CD4-positive, alpha-beta T cell (primary cell): ENCODE data around the gene EPS15. TPM values are rescaled to one million over a fixed set of nuclear protein-coding genes. Genes with fewer than 3 reads are reported as not detected.
"Not testable (repeated sequence)": the region's sequence is repeated elsewhere in the genome, so short reads cannot be mapped to it uniquely, and the experiment has no call there.

Source experiments
- ATAC-seq: fragments of 200-7000 bp; cut with Tn5 transposase; one replicate; pipeline ENCODE4 v1.10.0; 2022; ENCODE audit warnings: mild to moderate bottlenecking; ENCODE audit not compliant: poor library complexity
- CTCF ChIA-PET: fragments of 350-600 bp; sonication (Branson Sonifier 250); formaldehyde crosslinking; loops from one replicate; lab custom pipeline; 2021; ENCODE audit warnings: antibody characterized with exemption, inconsistent platforms; lab: Charles Lee
- POLR2A ChIA-PET: fragments of 350-600 bp; sonication (Branson Sonifier 250); formaldehyde crosslinking; loops from one replicate; lab custom pipeline; 2021; ENCODE audit warnings: antibody characterized with exemption, inconsistent platforms; lab: Charles Lee
- DNase-seq, 14 experiments: peaks; one replicate each; pipeline ENCODE4 v3.0.0-alpha.2; 2013 to 2020; ENCODE audit warnings: mixed read lengths in 2 of 14
- H3K27ac ChIP-seq, 2 donors: one replicate each; pipeline versions ENCODE4 v1.5.1 to v1.7.0; 2013; ENCODE audit warnings: low read length in 2 of 2, low read depth in 1 of 2, mild to moderate bottlenecking in 1 of 2
- H3K27me3 ChIP-seq, 2 experiments: 1 replicate in 1 of 2; 2 replicates in 1 of 2; pipeline versions ENCODE4 v1.6.1 to v1.7.0; 2013; ENCODE audit warnings: low read length in 2 of 2, control low read depth in 1 of 2, mild to moderate bottlenecking in 1 of 2, moderate library complexity in 1 of 2; ENCODE audit not compliant: insufficient read depth in 2 of 2, control insufficient read depth in 1 of 2
- H3K36me3 ChIP-seq: one replicate; pipeline ENCODE4 v1.6.1; 2013; ENCODE audit warnings: low read length, control low read depth; ENCODE audit not compliant: insufficient read depth
- H3K4me1 ChIP-seq: one replicate; pipeline ENCODE4 v1.6.1; 2013; ENCODE audit warnings: low read length, control low read depth; ENCODE audit not compliant: insufficient read depth
- H3K4me3 ChIP-seq: one replicate; pipeline ENCODE4 v1.5.1; 2013; ENCODE audit warnings: mild to moderate bottlenecking, low read length, moderate library complexity
- H3K9me3 ChIP-seq, 2 experiments: 1 replicate in 1 of 2; 2 replicates in 1 of 2; pipeline versions ENCODE4 v1.6.1 to v1.7.0; 2013; ENCODE audit warnings: low read length in 2 of 2, mild to moderate bottlenecking in 2 of 2, control low read depth in 1 of 2, moderate library complexity in 1 of 2; ENCODE audit not compliant: control insufficient read depth in 1 of 2, insufficient read depth in 1 of 2
- H3K27ac Mint-ChIP-seq: one replicate; pipeline ENCODE4 v1.8.0; 2020; ENCODE audit warnings: mixed read lengths
- H3K27me3 Mint-ChIP-seq: one replicate; pipeline ENCODE4 v1.8.0; 2021; ENCODE audit warnings: mixed read lengths
- H3K36me3 Mint-ChIP-seq: one replicate; pipeline ENCODE4 v1.8.0; 2021; ENCODE audit warnings: low read depth, mixed read lengths
- H3K4me1 Mint-ChIP-seq: one replicate; pipeline ENCODE4 v1.8.0; 2021; ENCODE audit warnings: low read depth, mixed read lengths
- H3K4me3 Mint-ChIP-seq: one replicate; pipeline ENCODE4 v1.8.0; 2020; ENCODE audit warnings: mild to moderate bottlenecking, mixed read lengths
- H3K9me3 Mint-ChIP-seq: one replicate; pipeline ENCODE4 v1.8.0; 2020; ENCODE audit warnings: mixed read lengths
- CTCF ChIP-seq: fragments of 200-600 bp; IDR thresholded peaks from one replicate; pipeline ENCODE4 v1.8.0; 2022; ENCODE audit warnings: antibody characterized with exemption, mild to moderate bottlenecking
- intact Hi-C, 2 experiments: fragments of 100-400 bp; cut with DNase I in 1 of 2; cut with micrococcal nuclease in 1 of 2; formaldehyde crosslinking; loops; one replicate each; pipeline versions ENCODE4 v1.15.1 to v1.9.0; 2023 to 2025; cut with DNase I, micrococcal nuclease
- total RNA-seq, 174 experiments: library from RNA in 2 of 174; stranded (reverse) in 2 of 174; gene quantifications; one replicate each; pipeline ENCODE4 v1.2.3 and lab custom pipeline; 2021 to 2026

Gene EPS15
- total RNA-seq, 2 experiments from 2014 or later: 44.5 to 47.9 TPM

GRCh38 chr1:51439053-51439452, 80.0 kb downstream of the EPS15 start:
- Mint-ChIP-seq H3K4me3 (no peak overlapping the region), H3K27me3 (no peaks in the 10 kb centered on the region), H3K27ac (no peak overlapping the region), H3K36me3 (peaks cover 81% of the 10 kb centered on the region), H3K9me3 (no peaks in the 10 kb centered on the region), H3K4me1 (peaks cover 34% of the 10 kb centered on the region)
- no peak overlapping the region for H3K27ac ChIP-seq
- no peaks in the 10 kb centered on the region for H3K27me3 ChIP-seq
- ChIA-PET POLR2A (no interaction called here), CTCF (interaction anchor here (0.6 kb wide), 1 partner anchor 210 kb away, joined by 3 read pairs; no protein-coding TSS in a partner anchor)
- DNase-seq (no peak), ATAC-seq (no peak)
- H3K4me3 ChIP-seq: no peak overlapping the region
- peaks cover 49% of the 10 kb centered on the region for H3K36me3 ChIP-seq
- no peak for TF ChIP-seq CTCF
- H3K4me1 ChIP-seq: peaks cover 12% of the 10 kb centered on the region
- intact Hi-C loops: loop anchor here (10.0 kb wide), 2 partner anchors 96 to 326 kb away; no protein-coding TSS in a partner anchor
- no peaks in the 10 kb centered on the region for H3K9me3 ChIP-seq

- CTCF ChIA-PET, DNase-seq, H3K9me3 Mint-ChIP-seq, H3K27me3 Mint-ChIP-seq, ATAC-seq, H3K27ac Mint-ChIP-seq, H3K27me3 ChIP-seq, H3K4me3 ChIP-seq, H3K9me3 ChIP-seq, H3K4me3 Mint-ChIP-seq, H3K27ac ChIP-seq, POLR2A ChIA-PET: not testable (repeated sequence)
- Histone ChIP-seq H3K4me1 (peaks cover 16% of the 10 kb centered on the region), H3K36me3 (peaks cover 36% of the 10 kb centered on the region)
- H3K36me3 Mint-ChIP-seq: peaks cover 80% of the 10 kb centered on the region
- intact Hi-C loops: loop anchor here (10.0 kb wide), 2 partner anchors 97 to 327 kb away; no protein-coding TSS in a partner anchor
- peaks cover 40% of the 10 kb centered on the region for H3K4me1 Mint-ChIP-seq
Observed at GRCh38 chr1:51437391-51437790, 81.7 kb downstream of the EPS15 start.

- DNase-seq (no peak), ATAC-seq (no peak)
- intact Hi-C loops: loop anchor here (10.0 kb wide), 2 partner anchors 99 to 329 kb away; no protein-coding TSS in a partner anchor
- Histone ChIP-seq H3K4me1 (peaks cover 20% of the 10 kb centered on the region), H3K36me3 (peaks cover 36% of the 10 kb centered on the region), H3K27ac (no peak overlapping the region), H3K9me3 (no peaks in the 10 kb centered on the region), H3K4me3 (no peak overlapping the region), H3K27me3 (no peaks in the 10 kb centered on the region)
- peaks cover 69% of the 10 kb centered on the region for H3K36me3 Mint-ChIP-seq
- peaks cover 40% of the 10 kb centered on the region for H3K4me1 Mint-ChIP-seq
- no peak overlapping the region for H3K4me3 Mint-ChIP-seq
- H3K27me3 Mint-ChIP-seq: no peaks in the 10 kb centered on the region
- H3K9me3 Mint-ChIP-seq: no peaks in the 10 kb centered on the region
- CTCF ChIA-PET: no interaction called here
- POLR2A ChIA-PET: no interaction called here
- peak overlapping the region; percentile 9 for H3K27ac Mint-ChIP-seq
- TF ChIP-seq CTCF: no peak
Observed at GRCh38 chr1:51435878-51436277, 83.2 kb downstream of the EPS15 start.
